ENCODE results near the gene GAS6.
"Not testable (repeated sequence)": the region's sequence is repeated elsewhere in the genome, so short reads cannot be mapped to it uniquely, and the experiment has no call there.

The GAS6 gene

GRCh38 chr13:113792886-113793717 lies 70.8 kb downstream of the GAS6 start:
- in situ Hi-C loops (cut with MboI; ENCODE audit: low pct_unique_long_range_greater_than_20kb, low sequenced_read_pairs, unreplicated experiment), result no loop called here
- DNase-seq (ENCODE audit: low spot score), result no peak
- TF ChIP-seq, protein P1, sequence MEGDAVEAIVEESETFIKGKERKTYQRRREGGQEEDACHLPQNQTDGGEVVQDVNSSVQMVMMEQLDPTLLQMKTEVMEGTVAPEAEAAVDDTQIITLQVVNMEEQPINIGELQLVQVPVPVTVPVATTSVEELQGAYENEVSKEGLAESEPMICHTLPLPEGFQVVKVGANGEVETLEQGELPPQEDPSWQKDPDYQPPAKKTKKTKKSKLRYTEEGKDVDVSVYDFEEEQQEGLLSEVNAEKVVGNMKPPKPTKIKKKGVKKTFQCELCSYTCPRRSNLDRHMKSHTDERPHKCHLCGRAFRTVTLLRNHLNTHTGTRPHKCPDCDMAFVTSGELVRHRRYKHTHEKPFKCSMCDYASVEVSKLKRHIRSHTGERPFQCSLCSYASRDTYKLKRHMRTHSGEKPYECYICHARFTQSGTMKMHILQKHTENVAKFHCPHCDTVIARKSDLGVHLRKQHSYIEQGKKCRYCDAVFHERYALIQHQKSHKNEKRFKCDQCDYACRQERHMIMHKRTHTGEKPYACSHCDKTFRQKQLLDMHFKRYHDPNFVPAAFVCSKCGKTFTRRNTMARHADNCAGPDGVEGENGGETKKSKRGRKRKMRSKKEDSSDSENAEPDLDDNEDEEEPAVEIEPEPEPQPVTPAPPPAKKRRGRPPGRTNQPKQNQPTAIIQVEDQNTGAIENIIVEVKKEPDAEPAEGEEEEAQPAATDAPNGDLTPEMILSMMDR (IDR thresholded peaks at IDR 0.05; ENCODE audit: extremely low read depth, insufficient read depth, missing control alignments), result no peak

DNA sequence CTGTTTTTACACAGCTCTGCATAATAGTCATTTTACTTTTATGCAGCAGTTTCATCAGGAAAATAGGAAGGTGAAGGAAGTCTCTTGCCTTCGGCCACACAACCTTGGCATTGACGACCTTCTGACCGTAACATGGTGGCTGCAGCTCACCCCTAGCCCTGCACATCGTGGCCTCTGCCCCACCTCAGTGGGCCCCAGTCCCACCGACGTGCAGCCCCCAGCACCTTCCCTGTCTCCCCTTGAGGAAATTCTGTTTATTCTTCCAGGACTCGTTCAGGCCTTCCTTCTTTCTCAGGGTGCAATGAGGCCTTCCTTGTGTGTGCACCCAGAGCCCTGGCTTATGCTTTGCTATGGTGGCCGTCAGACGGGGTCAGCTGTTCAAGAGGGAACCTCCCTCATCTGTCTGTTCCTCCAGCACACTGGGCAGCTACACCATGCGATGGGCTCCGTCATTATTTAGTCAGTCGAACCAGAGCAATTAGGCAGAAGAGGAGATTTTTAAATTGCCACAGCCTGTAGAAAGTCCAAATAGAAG lies 71.6 kb downstream of the GAS6 start:
- in situ Hi-C loops (cut with MboI; ENCODE audit: low pct_unique_long_range_greater_than_20kb, low sequenced_read_pairs, unreplicated experiment), result no loop called here
- no peak for DNase-seq (ENCODE audit: low spot score)
- TF ChIP-seq, protein P1 (IDR thresholded peaks at IDR 0.05; ENCODE audit: extremely low read depth, insufficient read depth, missing control alignments), result no peak

DNA sequence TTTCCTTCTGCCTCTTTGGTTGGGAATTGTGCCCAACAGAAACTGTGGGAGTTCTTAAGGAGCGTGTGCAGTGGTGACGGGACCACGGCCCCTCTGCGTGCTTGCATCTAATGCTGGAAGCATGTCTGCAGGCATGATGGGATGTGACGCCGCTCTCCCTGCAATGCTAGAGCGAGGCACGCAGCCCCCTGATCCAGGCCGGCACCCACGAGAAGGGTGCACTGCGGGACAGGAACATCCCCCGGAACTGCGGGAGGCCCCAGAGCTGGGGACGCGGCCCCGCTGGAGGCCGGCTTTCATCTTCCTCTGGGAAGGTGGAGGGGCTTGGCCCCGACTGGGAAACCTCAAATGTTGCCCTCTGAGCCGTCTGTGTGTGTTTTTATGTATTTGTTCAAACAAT lies 72.1 kb downstream of the GAS6 start:
- in situ Hi-C loops (cut with MboI; ENCODE audit: low pct_unique_long_range_greater_than_20kb, low sequenced_read_pairs, unreplicated experiment), result no loop called here
- TF ChIP-seq, protein P1 (IDR thresholded peaks at IDR 0.05; ENCODE audit: extremely low read depth, insufficient read depth, missing control alignments), result no peak
- DNase-seq (ENCODE audit: low spot score), result no peak

DNA sequence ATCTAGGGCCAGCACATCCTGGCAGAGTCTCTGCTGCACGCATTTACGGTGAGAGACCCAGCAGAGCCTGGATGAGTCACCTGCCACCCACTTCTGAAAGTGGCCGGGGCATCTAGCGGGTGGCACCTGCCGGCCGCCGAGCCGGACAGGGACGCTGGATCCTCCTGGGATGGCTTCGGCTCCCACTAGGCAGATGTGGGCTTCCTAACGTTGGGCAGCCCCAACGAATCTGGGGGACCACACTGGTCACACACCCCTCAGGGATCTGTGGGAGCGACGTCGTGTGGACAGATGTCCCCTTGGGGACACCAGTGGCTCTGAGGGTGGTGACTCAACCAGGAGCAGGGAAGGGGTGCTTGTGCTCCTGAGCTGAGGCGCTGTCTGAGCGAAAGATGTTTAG lies 72.7 kb downstream of the GAS6 start:
- in situ Hi-C loops (cut with MboI; ENCODE audit: low pct_unique_long_range_greater_than_20kb, low sequenced_read_pairs, unreplicated experiment), result no loop called here
- DNase-seq (ENCODE audit: low spot score), result no peak

GRCh38 chr13:113789931-113790330 lies 73.9 kb downstream of the GAS6 start:
- in situ Hi-C loops (cut with MboI; ENCODE audit: low pct_unique_long_range_greater_than_20kb, low sequenced_read_pairs, unreplicated experiment); DNase-seq (ENCODE audit: low spot score): not testable (repeated sequence)

More for the DNA sequence above, 72.7 kb downstream of the GAS6 start:
- TF ChIP-seq, protein P1 (IDR thresholded peaks at IDR 0.05; ENCODE audit: extremely low read depth, insufficient read depth, missing control alignments), result no peak

DNA sequence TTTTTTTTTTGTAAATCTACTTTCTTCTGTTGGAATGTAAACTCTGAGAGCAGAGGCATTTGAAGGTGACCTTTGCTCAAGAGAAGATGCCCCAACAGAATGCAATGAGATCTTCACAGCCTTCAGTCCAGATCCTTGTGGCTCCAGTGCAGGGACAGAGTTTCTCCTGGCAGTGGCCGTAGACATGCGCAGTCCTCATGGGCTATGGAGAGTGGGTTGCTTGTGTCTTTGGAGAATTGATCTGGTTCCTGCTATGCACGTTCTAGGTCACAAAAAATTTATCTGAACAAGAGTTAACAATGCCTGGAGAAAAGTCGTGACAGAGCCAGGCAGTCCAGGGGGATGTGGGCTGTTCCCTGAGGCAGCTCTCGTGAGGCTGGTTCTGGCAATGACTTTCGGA lies 74.7 kb downstream of the GAS6 start:
- DNase-seq (ENCODE audit: low spot score), result no peak
- in situ Hi-C loops (cut with MboI; ENCODE audit: low pct_unique_long_range_greater_than_20kb, low sequenced_read_pairs, unreplicated experiment), result no loop called here
- TF ChIP-seq, protein P1 (IDR thresholded peaks at IDR 0.05; ENCODE audit: extremely low read depth, insufficient read depth, missing control alignments), result no peak

DNA sequence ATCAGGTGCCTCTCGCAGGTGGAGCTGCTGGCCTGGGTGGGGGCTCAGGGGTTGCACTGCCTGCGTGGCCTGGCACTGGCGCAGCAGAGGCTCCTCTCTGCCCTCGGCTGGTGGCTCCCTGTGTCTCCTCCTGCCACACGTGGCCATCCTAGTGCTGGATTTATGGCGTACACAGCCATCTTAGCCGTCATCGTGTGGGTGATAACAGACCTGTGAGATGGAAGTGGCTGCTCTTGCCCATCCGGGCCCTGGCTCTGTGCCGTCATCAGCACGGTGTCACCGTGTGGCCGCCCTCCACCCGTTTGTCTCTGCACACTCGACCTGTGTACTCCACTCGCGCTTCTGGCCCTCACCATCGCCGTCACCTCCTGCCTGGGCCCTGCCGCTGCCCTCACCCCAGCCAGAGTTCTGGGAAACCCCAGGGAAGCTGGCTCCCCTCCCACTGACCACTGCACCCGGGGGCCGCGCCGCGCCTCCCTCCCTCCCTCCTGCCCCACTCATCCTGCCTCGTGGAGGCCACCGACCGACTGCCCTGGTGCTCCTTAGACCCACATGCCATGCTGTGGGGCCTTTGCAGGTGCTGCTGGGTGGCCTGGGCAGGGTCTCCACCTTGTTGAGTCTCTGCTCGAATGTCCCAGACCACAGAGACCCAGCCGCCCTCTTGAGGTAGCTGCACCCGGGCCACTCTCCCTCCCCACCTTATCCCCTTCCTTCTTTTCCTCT lies 75.3 kb downstream of the GAS6 start:
- DNase-seq (ENCODE audit: low spot score), result no peak
- in situ Hi-C loops (cut with MboI; ENCODE audit: low pct_unique_long_range_greater_than_20kb, low sequenced_read_pairs, unreplicated experiment), result no loop called here
- TF ChIP-seq, protein P1 (IDR thresholded peaks at IDR 0.05; ENCODE audit: extremely low read depth, insufficient read depth, missing control alignments), result no peak

Data from GM13977 (cell line).